ENCODE data around the gene PPFIA4.
A peak's percentile ranks its signal among the peaks of the same experiment; 100 is the strongest.

The PPFIA4 gene

GRCh38 chr1:203099805-203100515 lies 73.7 kb downstream of the PPFIA4 start:
- DNase-seq (ENCODE audit: low spot score) = no peak

GRCh38 chr1:203100516-203100869 lies 74.2 kb downstream of the PPFIA4 start:
- DNase-seq (ENCODE audit: low spot score) = no peak

- DNase-seq (ENCODE audit: low spot score) = no peak
Observed at GRCh38 chr1:203101813-203102634, 75.7 kb downstream of the PPFIA4 start.

GRCh38 chr1:203103216-203103615 lies 76.9 kb downstream of the PPFIA4 start:
- no peak for DNase-seq (ENCODE audit: low spot score)

- DNase-seq (ENCODE audit: low spot score) = no peak
Observed at GRCh38 chr1:203103829-203104495, 77.7 kb downstream of the PPFIA4 start.

GRCh38 chr1:203104789-203105390 lies 78.6 kb downstream of the PPFIA4 start:
- DNase-seq (ENCODE audit: low spot score) = no peak

GRCh38 chr1:203112475-203112874 lies 86.2 kb downstream of the PPFIA4 start:
- DNase-seq (ENCODE audit: low spot score) = no peak

- no peak for DNase-seq (ENCODE audit: low spot score)
Observed at GRCh38 chr1:203113308-203113707, 87.0 kb downstream of the PPFIA4 start.

- DNase-seq (ENCODE audit: low spot score) = no peak
Observed at GRCh38 chr1:203114202-203114601, 87.9 kb downstream of the PPFIA4 start.

- no peak for DNase-seq (ENCODE audit: low spot score)
Observed at GRCh38 chr1:203116091-203116820, 90.0 kb downstream of the PPFIA4 start.

GRCh38 chr1:203117611-203118575 lies 91.6 kb downstream of the PPFIA4 start:
- peak; percentile 99 for DNase-seq (ENCODE audit: low spot score)

- DNase-seq (ENCODE audit: low spot score) = no peak
Observed at GRCh38 chr1:203120325-203121153, 94.2 kb downstream of the PPFIA4 start.

- no peak for DNase-seq (ENCODE audit: low spot score)
Observed at GRCh38 chr1:203121186-203122015, 95.1 kb downstream of the PPFIA4 start.

- DNase-seq (ENCODE audit: low spot score) = no peak
Observed at GRCh38 chr1:203122159-203122558, 95.9 kb downstream of the PPFIA4 start.

- no peak for DNase-seq (ENCODE audit: low spot score)
Observed at GRCh38 chr1:203124011-203124410, 97.7 kb downstream of the PPFIA4 start.

- DNase-seq (ENCODE audit: low spot score) = no peak
Observed at GRCh38 chr1:203124546-203125317, 98.4 kb downstream of the PPFIA4 start.

GRCh38 chr1:203126151-203126865 lies 100.0 kb downstream of the PPFIA4 start:
- peak; percentile 76 for DNase-seq (ENCODE audit: low spot score)

Measured in iPS-NIHi11 (cell line).